Upper lobe of right lung (tissue), 1 donor: ENCODE data around the gene TEAD2. TPM values are rescaled to one million over a fixed set of nuclear protein-coding genes. Genes with fewer than 3 reads are reported as not detected.
"Not testable (repeated sequence)": the region's sequence is repeated elsewhere in the genome, so short reads cannot be mapped to it uniquely, and the experiment has no call there.

Source experiments
- ATAC-seq: fragments of 200-7000 bp; cut with Tn5 transposase; one replicate; pipeline ENCODE4 v1.9.1; 2020; ENCODE audit warnings: mild to moderate bottlenecking, moderate library complexity
- DNase-seq: peaks from one replicate; pipeline ENCODE4 v3.0.0-alpha.2; 2020
- H3K27ac ChIP-seq: fragments of 200-600 bp; one replicate; pipeline ENCODE4 v1.8.0; 2022
- H3K27me3 ChIP-seq: fragments of 200-600 bp; one replicate; pipeline ENCODE4 v1.8.0; 2022; ENCODE audit warnings: mild to moderate bottlenecking
- H3K36me3 ChIP-seq: fragments of 200-600 bp; one replicate; pipeline ENCODE4 v1.8.0; 2022
- H3K4me1 ChIP-seq: fragments of 200-600 bp; one replicate; pipeline ENCODE4 v1.8.0; 2022
- H3K4me3 ChIP-seq: fragments of 200-600 bp; one replicate; pipeline ENCODE4 v1.8.0; 2022; ENCODE audit warnings: mild to moderate bottlenecking
- H3K9me3 ChIP-seq: fragments of 200-600 bp; one replicate; pipeline ENCODE4 v1.8.0; 2022
- CTCF ChIP-seq: fragments of 200-600 bp; IDR thresholded peaks from one replicate; pipeline ENCODE4 v1.8.0; 2022; ENCODE audit warnings: antibody characterized with exemption
- intact Hi-C: fragments of 100-400 bp; cut with DNase I; formaldehyde crosslinking; loops from one replicate; pipeline ENCODE4 v1.11.0; 2022
- total RNA-seq: library from RNA; stranded (reverse); fragmentation: NEBNext Ultra II Directional; extraction: Animal tissue kit (Norgen Biotek cat#: 25700); gene quantifications from one replicate; pipeline ENCODE4 v1.2.1, GENCODE V29; 2021
- donor health status: DM: no; HTN: yes; CAD: no; lungs with severe emphysema.

TEAD2 gene
- total RNA-seq, 1 donor from 2014 or later: 36.4 TPM

- intact Hi-C loops: no loop called here
- Histone ChIP-seq H3K36me3 (no peaks in the 10 kb centered on the region), H3K9me3 (no peaks in the 10 kb centered on the region), H3K27me3 (no peaks in the 10 kb centered on the region), H3K27ac (no peak overlapping the region), H3K4me3 (no peak overlapping the region), H3K4me1 (no peaks in the 10 kb centered on the region)
- peak; percentile 13 for DNase-seq
- peak; percentile 59 for TF ChIP-seq CTCF
- ATAC-seq: peak; percentile 69
These were observed 34.2 kb downstream of the TEAD2 start for GRCh38 chr19:49327878-49328544.

GRCh38 chr19:49326165-49326704 lies 36.0 kb downstream of the TEAD2 start:
- Histone ChIP-seq H3K27me3 (no peaks in the 10 kb centered on the region), H3K4me1 (no peaks in the 10 kb centered on the region), H3K9me3 (peaks cover 4% of the 10 kb centered on the region), H3K27ac (no peak overlapping the region), H3K4me3 (no peak overlapping the region), H3K36me3 (no peaks in the 10 kb centered on the region)
- ATAC-seq (no peak), DNase-seq (no peak)
- no peak for TF ChIP-seq CTCF
- intact Hi-C loops: no loop called here

GRCh38 chr19:49325756-49326155 lies 36.5 kb downstream of the TEAD2 start:
- intact Hi-C loops, H3K36me3 ChIP-seq, H3K4me3 ChIP-seq, H3K27me3 ChIP-seq, DNase-seq, H3K4me1 ChIP-seq, ATAC-seq, H3K9me3 ChIP-seq, H3K27ac ChIP-seq: not testable (repeated sequence)

GRCh38 chr19:49324801-49325576 lies 37.2 kb downstream of the TEAD2 start, which contains the start of gene SLC6A16:
Gene SLC6A16, minus strand, starts transcription at chr19:49325191. Its CDS starts 13,844 bp downstream, at chr19:49311347.
- Histone ChIP-seq H3K27me3 (no peaks in the 10 kb centered on the region), H3K4me1 (no peaks in the 10 kb centered on the region), H3K9me3 (peaks cover 4% of the 10 kb centered on the region), H3K36me3 (no peaks in the 10 kb centered on the region), H3K4me3 (no peak within 1 kb of the TSS), H3K27ac (no peak within 1 kb of the TSS)
- no peak for TF ChIP-seq CTCF
- peak; percentile 52 for DNase-seq
- intact Hi-C loops: no loop called here
- peak; percentile 10 for ATAC-seq

- no peak for ATAC-seq
- no peaks in the 10 kb centered on the region for H3K36me3 ChIP-seq
- H3K9me3 ChIP-seq: peaks cover 10% of the 10 kb centered on the region
- H3K27me3 ChIP-seq: no peaks in the 10 kb centered on the region
- H3K27ac ChIP-seq: no peak overlapping the region
- no peak for TF ChIP-seq CTCF
- H3K4me3 ChIP-seq: no peak overlapping the region
- no peak for DNase-seq
- intact Hi-C loops: no loop called here
- no peaks in the 10 kb centered on the region for H3K4me1 ChIP-seq
These were observed 43.9 kb downstream of the TEAD2 start for GRCh38 chr19:49318296-49318695.

- no peaks in the 10 kb centered on the region for H3K27me3 ChIP-seq
- ATAC-seq: no peak
- no peak overlapping the region for H3K27ac ChIP-seq
- no peak for TF ChIP-seq CTCF
- no peaks in the 10 kb centered on the region for H3K36me3 ChIP-seq
- no peak for DNase-seq
- no peak overlapping the region for H3K4me3 ChIP-seq
- H3K9me3 ChIP-seq: peaks cover 6% of the 10 kb centered on the region
- intact Hi-C loops: no loop called here
- no peaks in the 10 kb centered on the region for H3K4me1 ChIP-seq
These were observed 45.9 kb downstream of the TEAD2 start for GRCh38 chr19:49316284-49316683.
